ENCODE results near the gene AKNA.
A peak's percentile ranks its signal among the peaks of the same experiment; 100 is the strongest.

The AKNA gene

GRCh38 chr9:114301798-114302565 lies 85.8 kb downstream of the AKNA start:
- no peak for DNase-seq (ENCODE audit: low read depth in 3 of 3)

GRCh38 chr9:114300846-114301797 lies 86.7 kb downstream of the AKNA start:
- no peak for DNase-seq (ENCODE audit: low read depth in 3 of 3)

- no peak for DNase-seq (ENCODE audit: low read depth in 3 of 3)
Measured at GRCh38 chr9:114300153-114300845, 87.5 kb downstream of the AKNA start.

GRCh38 chr9:114299286-114300152 lies 88.3 kb downstream of the AKNA start:
- no peak for DNase-seq (ENCODE audit: low read depth in 3 of 3)

GRCh38 chr9:114296338-114296737 lies 91.4 kb downstream of the AKNA start:
- no peak for DNase-seq (ENCODE audit: low read depth in 3 of 3)

GRCh38 chr9:114294664-114295063 lies 93.1 kb downstream of the AKNA start:
- no peak for DNase-seq (ENCODE audit: low read depth in 3 of 3)

GRCh38 chr9:114291886-114292590 lies 95.7 kb downstream of the AKNA start:
- DNase-seq (ENCODE audit: low read depth in 3 of 3), result no peak

GRCh38 chr9:114291064-114291474 lies 96.7 kb downstream of the AKNA start:
- peak; percentile 39 to 57 (median 54) for DNase-seq (ENCODE audit: low read depth in 3 of 3)

GRCh38 chr9:114290561-114290986 lies 97.2 kb downstream of the AKNA start:
- DNase-seq (ENCODE audit: low read depth in 3 of 3), result no peak

- no peak for DNase-seq (ENCODE audit: low read depth in 3 of 3)
Measured at GRCh38 chr9:114289571-114290481, 98.0 kb downstream of the AKNA start.

- no peak for DNase-seq (ENCODE audit: low read depth in 3 of 3)
Measured at GRCh38 chr9:114289106-114289505, 98.7 kb downstream of the AKNA start.

GRCh38 chr9:114288193-114289091 lies 99.3 kb downstream of the AKNA start:
- no peak for DNase-seq (ENCODE audit: low read depth in 3 of 3)

- DNase-seq (ENCODE audit: low read depth in 3 of 3), result no peak
Measured at GRCh38 chr9:114287763-114288192, 100.0 kb downstream of the AKNA start.

GRCh38 chr9:114287001-114287762 lies 100.6 kb downstream of the AKNA start:
- DNase-seq (ENCODE audit: low read depth in 3 of 3), result no peak

- DNase-seq (ENCODE audit: low read depth in 3 of 3), result no peak
Measured at GRCh38 chr9:114286146-114286679, 101.6 kb downstream of the AKNA start.

GRCh38 chr9:114285166-114285867 lies 102.5 kb downstream of the AKNA start:
- no peak for DNase-seq (ENCODE audit: low read depth in 3 of 3)

All from stimulated activated CD4-positive, alpha-beta T cell treated with anti-CD3 and anti-CD28 coated beads, TNF-alpha, amount 100 ng/mL, for 48 hours (primary cell).